Activated T-cell treated with anti-CD3 and anti-CD28 coated beads, Interleukin-2, amount 50 U/mL, for 4 hours (primary cell): ENCODE data around the gene ZFP92. TPM values are rescaled to one million over a fixed set of nuclear protein-coding genes. Genes with fewer than 3 reads are reported as not detected.

Experiments used
- ATAC-seq, 2 donors: fragments of 200-7000 bp; cut with Tn5 transposase; one replicate each; pipeline ENCODE4 v1.10.0; 2021
- DNase-seq: peaks from one replicate; pipeline ENCODE4 v3.0.0-alpha.2; 2020
- H3K27me3 Mint-ChIP-seq: one replicate; pipeline ENCODE4 v1.8.0; 2021; ENCODE audit warnings: low read depth, mixed read lengths
- H3K36me3 Mint-ChIP-seq: one replicate; pipeline ENCODE4 v1.8.0; 2022; ENCODE audit warnings: mixed read lengths; ENCODE audit not compliant: insufficient read depth
- H3K4me1 Mint-ChIP-seq: one replicate; pipeline ENCODE4 v1.8.0; 2021; ENCODE audit warnings: low read depth, mixed read lengths
- H3K4me3 Mint-ChIP-seq: one replicate; pipeline ENCODE4 v1.8.0; 2021; ENCODE audit warnings: mild to moderate bottlenecking, moderate library complexity, mixed read lengths
- H3K9me3 Mint-ChIP-seq: one replicate; pipeline ENCODE4 v1.8.0; 2021; ENCODE audit warnings: mixed read lengths
- total RNA-seq, 3 donors: library from RNA; stranded (reverse); gene quantifications; one replicate each; pipeline ENCODE4 v1.2.1, GENCODE V29; 2021

The ZFP92 gene
- total RNA-seq, 3 donors from 2014 or later = 1.1 to 1.5 (median 1.5) TPM

DNA sequence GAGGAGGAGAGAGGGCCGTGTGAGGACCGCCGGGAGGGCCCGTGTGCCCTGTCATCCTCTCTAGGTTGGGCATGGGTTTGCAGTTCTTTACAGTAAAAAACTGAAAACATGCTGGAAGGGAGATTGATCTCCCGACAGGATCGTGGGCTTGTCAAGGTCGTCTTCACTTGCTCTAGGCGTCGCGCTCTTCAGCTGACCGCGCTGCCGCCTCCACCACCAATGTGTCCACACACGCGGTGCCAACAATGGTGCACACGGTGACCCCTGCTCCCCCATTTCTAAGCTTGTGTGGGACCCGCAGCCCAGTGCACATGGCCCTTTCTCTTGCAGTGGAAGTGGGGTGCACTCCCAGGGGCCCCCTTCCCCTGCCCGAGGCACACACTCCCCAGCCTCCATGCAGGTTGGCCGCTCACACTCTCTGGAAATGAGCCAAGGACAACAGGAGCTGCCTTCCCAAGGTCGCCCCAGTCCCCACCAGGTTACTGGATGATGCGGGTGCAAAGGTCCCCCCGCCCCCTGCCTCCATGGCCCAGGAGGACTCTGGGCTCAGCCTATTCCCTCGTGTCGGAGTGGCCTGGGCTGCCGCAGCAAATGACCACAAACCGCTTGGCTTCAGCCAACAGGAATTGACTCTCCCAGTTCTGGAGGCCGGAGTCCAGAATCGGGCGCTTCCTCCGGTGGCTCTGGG, 1.7 kb upstream of the ZFP92 start:
- Mint-ChIP-seq H3K4me1 (peaks cover 9% of the 10 kb centered on the region), H3K9me3 (no peaks in the 10 kb centered on the region), H3K36me3 (no peaks in the 10 kb centered on the region), H3K27me3 (no peaks in the 10 kb centered on the region), H3K4me3 (no peak overlapping the region)
- no peak for DNase-seq
- ATAC-seq = no peak

DNA sequence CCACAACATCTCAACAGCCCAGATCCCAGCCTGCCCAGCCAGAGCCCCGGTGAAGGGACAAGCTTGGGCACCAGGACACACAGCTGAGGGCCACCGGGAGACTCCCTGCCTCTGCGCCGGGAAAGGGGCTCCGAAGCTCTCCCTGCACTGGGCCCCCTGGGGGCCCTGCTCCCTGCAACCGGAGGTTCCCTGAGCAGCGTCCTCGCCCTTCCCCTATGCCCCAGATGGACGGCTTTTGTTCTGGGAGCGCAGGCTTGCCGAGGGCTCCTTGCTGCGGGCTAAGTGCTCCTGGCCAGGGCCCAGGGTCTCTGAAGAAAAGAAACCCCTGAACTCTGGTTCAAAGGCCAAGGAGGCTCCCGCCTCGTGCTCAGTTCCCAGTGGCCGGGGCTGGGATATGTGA, 899 bp upstream of the ZFP92 start:
- DNase-seq (no peak), ATAC-seq (no peak)
- Mint-ChIP-seq H3K4me1 (peaks cover 9% of the 10 kb centered on the region), H3K27me3 (no peaks in the 10 kb centered on the region), H3K4me3 (no peak overlapping the region), H3K36me3 (no peaks in the 10 kb centered on the region), H3K9me3 (no peaks in the 10 kb centered on the region)

DNA sequence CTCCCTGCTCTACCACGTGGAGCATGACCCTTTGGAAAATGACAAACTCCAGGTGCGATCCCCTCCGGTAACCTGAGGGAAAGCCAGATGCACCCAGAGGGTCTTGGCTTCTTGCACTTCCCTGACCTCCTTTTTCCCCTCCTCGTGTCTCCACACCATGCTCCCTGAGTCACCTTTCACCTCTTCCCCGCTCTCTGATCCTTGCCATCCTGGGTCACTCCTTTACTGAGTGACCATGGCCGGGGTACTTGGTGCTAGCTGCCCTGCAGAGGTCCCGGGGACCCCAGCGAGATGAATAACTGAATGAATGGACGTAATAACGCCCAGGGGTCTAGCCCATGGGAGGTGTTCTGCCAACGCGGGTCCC, 401 bp upstream of the ZFP92 start:
- DNase-seq = no peak
- Mint-ChIP-seq H3K36me3 (no peaks in the 10 kb centered on the region), H3K4me3 (peak overlapping the region; percentile 72), H3K4me1 (peaks cover 9% of the 10 kb centered on the region), H3K9me3 (no peaks in the 10 kb centered on the region), H3K27me3 (no peaks in the 10 kb centered on the region)
- ATAC-seq = no peak

DNA sequence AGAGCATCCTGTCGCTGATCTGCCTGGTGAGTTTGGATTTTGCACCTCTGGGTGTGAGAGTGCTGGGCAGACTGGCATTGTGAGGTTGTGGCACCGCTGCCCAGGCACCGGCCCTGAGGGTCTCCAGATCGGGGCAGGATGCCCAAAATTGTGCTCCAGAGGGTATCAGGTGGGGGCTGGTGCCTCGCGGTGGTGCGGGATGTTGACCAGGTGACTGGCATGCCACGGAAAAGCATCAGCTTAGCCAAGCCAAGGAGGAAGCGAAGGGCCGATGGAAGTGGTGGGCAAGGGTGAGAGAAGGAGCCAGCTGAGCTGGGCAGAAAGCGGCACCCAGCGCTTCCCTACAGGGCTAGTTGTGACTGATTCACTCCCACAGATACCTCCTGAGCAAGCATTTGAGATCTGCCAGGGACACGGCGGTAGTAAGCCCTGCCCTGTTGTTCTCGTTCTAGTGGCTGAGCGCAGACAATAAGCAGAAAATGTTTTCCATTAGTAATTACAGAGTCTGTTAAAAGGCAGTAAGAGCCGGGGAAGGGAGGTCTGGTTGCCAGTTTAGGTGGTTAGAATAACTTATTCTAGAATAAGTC, 809 bp downstream of the ZFP92 start:
- no peak for DNase-seq
- peak overlapping the region; percentile 64 for H3K4me3 Mint-ChIP-seq
- no peaks in the 10 kb centered on the region for H3K36me3 Mint-ChIP-seq
- no peak for ATAC-seq
- H3K4me1 Mint-ChIP-seq = peaks cover 9% of the 10 kb centered on the region
- H3K27me3 Mint-ChIP-seq = no peaks in the 10 kb centered on the region
- H3K9me3 Mint-ChIP-seq = no peaks in the 10 kb centered on the region

DNA sequence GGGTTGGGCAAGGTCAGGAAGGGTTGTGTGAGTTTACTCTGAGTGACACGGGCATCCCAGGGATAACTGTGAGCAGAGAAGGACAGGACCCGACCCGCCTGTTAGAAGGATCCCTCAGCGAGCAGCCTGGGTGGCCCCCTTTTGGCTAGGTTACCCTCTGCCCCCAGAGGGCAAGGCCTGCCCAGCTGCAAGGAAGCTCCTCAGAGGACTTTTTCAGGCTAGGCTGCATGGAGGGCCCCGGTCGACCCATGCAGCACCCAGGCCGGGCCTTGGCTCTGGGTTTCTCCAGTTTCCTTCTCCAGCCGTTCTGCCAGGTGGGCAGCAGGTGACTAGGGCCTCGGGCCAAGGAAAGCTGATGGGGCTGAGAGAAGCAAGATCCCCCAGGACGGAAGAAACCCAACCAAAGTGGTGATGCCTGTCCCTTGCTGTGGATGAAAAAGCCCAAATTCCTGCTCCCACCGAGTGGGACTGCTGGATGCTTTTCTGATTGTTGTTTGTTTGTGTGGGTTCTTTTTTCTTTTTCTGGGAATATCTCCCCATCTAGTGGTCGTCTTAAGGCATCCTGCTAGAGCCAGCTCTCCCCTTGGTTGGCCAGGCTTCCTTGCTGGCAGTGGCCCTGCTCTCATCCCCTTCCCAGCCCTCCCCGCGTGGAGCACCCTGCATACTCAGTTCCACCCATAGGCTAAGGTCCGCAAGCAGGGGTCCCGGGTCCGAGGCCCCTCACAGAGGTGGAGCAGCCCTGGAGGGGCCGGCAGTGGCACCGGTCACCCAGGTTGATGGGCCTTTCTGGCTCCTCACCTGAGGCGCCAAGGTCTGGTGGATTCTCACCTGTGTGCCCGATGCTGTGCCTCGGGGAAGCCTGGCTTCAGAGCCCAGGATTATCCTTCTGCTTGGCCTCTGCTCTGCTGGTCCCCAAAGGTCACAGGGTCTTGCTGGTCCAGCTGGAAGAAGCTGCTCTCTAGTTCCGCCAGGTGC, 1.8 kb downstream of the ZFP92 start:
- Mint-ChIP-seq H3K36me3 (no peaks in the 10 kb centered on the region), H3K9me3 (no peaks in the 10 kb centered on the region), H3K4me3 (no peak overlapping the region), H3K4me1 (peaks cover 9% of the 10 kb centered on the region), H3K27me3 (no peaks in the 10 kb centered on the region)
- no peak for DNase-seq
- no peak for ATAC-seq

DNA sequence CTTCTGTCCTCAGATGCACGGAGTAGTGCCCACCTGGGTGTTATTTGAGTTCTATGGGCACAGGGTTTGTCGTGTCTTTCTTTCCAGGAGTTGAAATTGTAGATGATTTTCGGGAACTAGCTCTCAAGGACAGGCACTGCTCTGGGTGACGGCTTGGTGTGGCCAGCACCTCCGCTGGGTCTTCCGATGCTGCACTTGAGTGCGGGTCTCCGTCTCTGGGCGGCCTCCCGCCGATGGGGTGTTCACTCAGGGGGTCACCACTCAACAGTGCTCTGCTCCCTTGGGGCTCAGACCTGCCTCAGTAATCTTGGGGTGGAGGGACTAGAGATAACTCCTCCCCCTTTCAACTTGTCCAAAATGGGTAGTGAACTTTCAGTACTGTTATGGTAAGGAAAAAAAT, 2.5 kb downstream of the ZFP92 start:
- no peak overlapping the region for H3K4me3 Mint-ChIP-seq
- no peaks in the 10 kb centered on the region for H3K27me3 Mint-ChIP-seq
- no peak for DNase-seq
- no peak for ATAC-seq
- no peaks in the 10 kb centered on the region for H3K36me3 Mint-ChIP-seq
- H3K9me3 Mint-ChIP-seq = no peaks in the 10 kb centered on the region
- H3K4me1 Mint-ChIP-seq = peaks cover 9% of the 10 kb centered on the region

DNA sequence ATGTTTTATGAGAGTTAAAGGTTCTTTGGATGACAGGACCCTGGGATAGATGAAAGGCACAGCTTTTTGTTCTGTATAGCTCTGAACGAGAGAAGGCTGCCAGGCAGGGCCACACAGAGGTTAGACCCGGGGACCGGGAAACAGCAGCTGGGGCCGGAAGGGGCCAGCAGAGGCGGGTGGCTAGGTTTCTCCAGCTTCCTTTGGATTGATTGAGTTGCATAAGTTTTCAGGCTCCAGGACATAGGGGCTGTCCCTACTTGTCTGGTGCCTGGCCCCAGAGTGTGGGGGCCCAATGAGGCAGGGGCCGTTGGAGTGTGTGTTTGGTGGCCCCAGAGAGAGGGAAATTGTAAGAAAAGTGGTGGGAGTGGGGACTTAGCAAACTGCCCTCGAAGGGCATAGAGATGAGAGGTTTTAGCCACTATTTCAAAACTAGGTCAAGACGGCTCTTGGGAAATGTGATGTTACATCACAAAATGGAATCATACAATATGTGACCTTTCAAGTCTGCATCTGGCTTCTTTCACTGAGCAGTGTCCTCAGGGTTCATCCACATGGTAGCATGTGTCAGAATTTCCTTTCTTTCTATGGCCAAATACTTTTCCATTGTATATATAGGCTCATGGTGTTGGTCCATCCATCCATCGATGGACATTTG, 3.7 kb downstream of the ZFP92 start:
- H3K27me3 Mint-ChIP-seq = no peaks in the 10 kb centered on the region
- DNase-seq (no peak), ATAC-seq (no peak)
- H3K36me3 Mint-ChIP-seq = no peaks in the 10 kb centered on the region
- no peak overlapping the region for H3K4me3 Mint-ChIP-seq
- H3K4me1 Mint-ChIP-seq = peaks cover 9% of the 10 kb centered on the region
- H3K9me3 Mint-ChIP-seq = no peaks in the 10 kb centered on the region

DNA sequence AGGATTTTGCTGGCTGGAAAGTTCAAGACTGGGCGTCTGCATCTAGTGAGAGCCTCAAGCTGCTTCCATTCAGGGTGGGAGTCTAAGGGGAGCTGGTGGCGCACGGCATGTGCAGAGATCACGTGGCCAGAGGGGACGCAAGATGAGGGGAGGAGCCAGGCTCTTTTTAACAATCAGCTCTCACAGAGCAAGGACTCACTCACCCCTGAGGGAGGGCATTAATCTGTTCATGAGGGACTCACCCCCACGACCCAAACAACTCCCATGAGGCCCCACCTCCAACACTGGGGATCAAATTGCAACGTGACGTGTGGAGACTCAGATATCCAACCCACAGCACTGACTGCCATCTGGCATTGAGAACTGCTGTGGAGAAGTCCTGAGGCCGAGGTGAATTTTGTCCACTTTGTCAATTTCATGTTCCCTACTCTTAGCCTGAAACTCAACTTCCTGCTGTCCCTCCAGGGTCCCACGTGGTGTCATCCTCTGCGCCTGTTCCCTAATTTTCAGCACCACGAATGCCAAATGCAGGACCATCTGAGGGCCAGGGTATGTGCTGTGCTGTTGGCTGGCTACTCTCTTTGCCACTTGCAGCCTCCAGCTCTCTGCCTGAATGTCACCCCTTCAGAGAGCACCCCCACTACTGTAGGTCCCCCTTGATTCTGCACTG, 5.6 kb downstream of the ZFP92 start:
- DNase-seq (no peak), ATAC-seq (no peak)
- H3K4me1 Mint-ChIP-seq = peaks cover 6% of the 10 kb centered on the region
- no peak overlapping the region for H3K4me3 Mint-ChIP-seq
- no peaks in the 10 kb centered on the region for H3K27me3 Mint-ChIP-seq
- no peaks in the 10 kb centered on the region for H3K9me3 Mint-ChIP-seq
- H3K36me3 Mint-ChIP-seq = no peaks in the 10 kb centered on the region

DNA sequence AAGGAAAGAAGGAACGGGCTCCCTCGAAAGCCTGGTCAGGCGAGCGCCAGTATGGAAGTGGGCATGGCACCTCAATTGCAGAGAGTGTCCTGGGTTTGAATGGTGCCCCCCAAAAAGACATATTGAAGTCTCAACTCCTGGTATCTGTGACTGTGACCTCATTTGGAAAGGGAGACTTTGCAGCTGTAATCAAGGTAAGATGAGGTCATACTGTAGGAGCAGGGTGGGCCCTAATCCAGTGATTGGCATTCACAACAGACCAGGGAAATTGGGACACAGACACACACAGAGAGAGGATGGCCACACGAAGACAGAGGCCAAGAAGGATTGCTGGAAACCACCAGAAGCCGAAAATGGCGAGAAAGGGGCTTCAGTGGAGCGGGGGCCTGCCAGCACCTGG, 6.4 kb downstream of the ZFP92 start:
- no peaks in the 10 kb centered on the region for H3K4me1 Mint-ChIP-seq
- DNase-seq (no peak), ATAC-seq (no peak)
- H3K27me3 Mint-ChIP-seq = no peaks in the 10 kb centered on the region
- no peak overlapping the region for H3K4me3 Mint-ChIP-seq
- H3K9me3 Mint-ChIP-seq = no peaks in the 10 kb centered on the region
- no peaks in the 10 kb centered on the region for H3K36me3 Mint-ChIP-seq

DNA sequence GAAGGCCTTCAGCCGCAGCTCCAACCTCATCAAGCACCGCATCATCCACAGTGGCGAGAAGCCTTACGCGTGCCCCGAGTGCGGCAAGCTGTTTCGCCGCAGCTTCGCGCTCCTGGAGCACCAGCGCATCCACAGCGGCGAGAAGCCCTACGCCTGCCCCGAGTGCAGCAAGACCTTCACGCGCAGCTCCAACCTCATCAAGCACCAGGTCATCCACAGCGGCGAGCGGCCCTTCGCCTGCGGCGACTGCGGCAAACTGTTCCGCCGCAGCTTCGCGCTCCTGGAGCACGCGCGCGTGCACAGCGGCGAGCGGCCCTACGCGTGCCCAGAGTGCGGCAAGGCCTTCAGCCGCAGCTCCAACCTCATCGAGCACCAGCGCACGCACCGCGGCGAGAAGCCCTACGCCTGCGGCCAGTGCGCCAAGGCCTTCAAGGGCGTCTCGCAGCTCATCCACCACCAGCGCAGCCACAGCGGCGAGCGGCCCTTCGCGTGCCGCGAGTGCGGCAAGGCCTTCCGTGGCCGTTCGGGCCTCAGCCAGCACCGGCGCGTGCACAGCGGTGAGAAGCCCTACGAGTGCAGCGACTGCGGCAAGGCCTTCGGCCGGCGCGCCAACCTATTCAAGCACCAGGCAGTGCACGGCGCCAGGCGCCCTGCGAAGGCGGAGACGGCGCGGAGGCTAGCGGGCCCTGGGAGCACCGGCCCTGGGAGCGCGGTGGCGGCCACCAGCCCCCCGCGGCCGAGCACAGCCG, 9.8 kb downstream of the ZFP92 start:
- no peaks in the 10 kb centered on the region for H3K27me3 Mint-ChIP-seq
- ATAC-seq (no peak), DNase-seq (no peak)
- H3K4me3 Mint-ChIP-seq = no peak overlapping the region
- H3K4me1 Mint-ChIP-seq = no peaks in the 10 kb centered on the region
- no peaks in the 10 kb centered on the region for H3K36me3 Mint-ChIP-seq
- no peaks in the 10 kb centered on the region for H3K9me3 Mint-ChIP-seq

DNA sequence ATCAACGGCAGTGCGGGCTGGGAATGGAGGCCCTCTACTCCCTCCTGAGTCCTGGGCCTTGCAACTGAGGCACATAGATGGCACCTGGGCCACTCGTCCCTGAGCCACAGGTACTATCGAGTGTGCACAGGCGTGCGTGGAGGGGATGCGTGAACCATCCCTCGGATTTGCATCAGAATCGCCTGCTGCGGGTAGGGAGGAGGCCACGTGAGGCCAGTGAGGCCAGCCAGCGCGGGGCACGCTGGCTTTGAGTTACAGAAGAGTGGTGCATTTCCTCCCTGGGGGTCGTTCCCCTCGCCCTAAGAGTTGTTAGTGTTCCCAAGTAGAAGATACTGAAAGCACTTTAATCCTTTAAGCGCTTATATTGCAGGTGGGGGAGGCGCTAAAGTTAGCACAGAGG, 10.6 kb downstream of the ZFP92 start:
- DNase-seq = no peak
- Mint-ChIP-seq H3K4me1 (no peaks in the 10 kb centered on the region), H3K9me3 (no peaks in the 10 kb centered on the region), H3K4me3 (no peak overlapping the region), H3K36me3 (no peaks in the 10 kb centered on the region), H3K27me3 (no peaks in the 10 kb centered on the region)
- ATAC-seq = no peak

DNA sequence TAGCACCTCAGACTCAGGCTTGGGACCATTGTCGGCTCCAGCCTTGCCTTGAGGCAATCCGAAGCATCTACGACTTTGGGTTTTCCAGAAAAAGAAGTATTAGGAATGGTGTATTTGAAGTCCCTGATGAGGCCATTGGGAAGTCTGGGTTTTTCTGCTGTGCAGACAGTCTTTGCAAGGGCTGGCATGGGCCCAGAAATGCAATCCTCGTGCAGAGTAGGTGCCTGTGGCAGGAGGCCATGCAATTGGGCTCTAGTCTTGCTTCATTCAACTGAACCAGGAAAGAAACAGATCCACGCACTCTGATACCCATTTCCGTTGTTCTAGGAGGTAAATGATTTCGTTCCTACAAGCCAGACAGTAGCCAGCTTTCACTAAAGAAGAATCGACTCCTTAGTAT, 12.4 kb downstream of the ZFP92 start:
- H3K9me3 Mint-ChIP-seq = peaks cover 3% of the 10 kb centered on the region
- ATAC-seq (no peak), DNase-seq (no peak)
- H3K4me1 Mint-ChIP-seq = no peaks in the 10 kb centered on the region
- no peak overlapping the region for H3K4me3 Mint-ChIP-seq
- H3K27me3 Mint-ChIP-seq = no peaks in the 10 kb centered on the region
- peaks cover 2% of the 10 kb centered on the region for H3K36me3 Mint-ChIP-seq

DNA sequence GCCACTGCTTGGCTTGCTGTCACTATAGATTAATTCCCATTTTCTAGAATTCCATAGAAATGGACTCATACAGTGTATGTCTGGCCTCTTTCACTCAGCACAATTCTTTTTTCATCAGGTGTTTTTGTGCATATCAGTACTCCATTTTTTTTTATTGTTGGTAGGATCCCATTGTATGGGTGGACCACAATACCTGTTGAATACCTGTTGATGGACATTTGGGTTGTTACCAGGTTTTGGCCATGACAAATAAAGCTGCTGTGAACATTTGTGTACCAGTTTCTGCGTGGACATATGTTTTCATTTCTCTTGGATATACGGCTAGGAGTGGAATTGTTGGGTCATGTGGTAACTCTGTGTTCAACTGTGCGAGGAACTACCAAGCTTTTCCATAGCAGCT, 14.9 kb downstream of the ZFP92 start:
- ATAC-seq = no peak

More for the DNA sequence above, 14.9 kb downstream of the ZFP92 start:
- H3K4me3 Mint-ChIP-seq = no peak overlapping the region
- H3K27me3 Mint-ChIP-seq = no peaks in the 10 kb centered on the region
- peaks cover 2% of the 10 kb centered on the region for H3K36me3 Mint-ChIP-seq
- no peak for DNase-seq
- peaks cover 3% of the 10 kb centered on the region for H3K9me3 Mint-ChIP-seq
- no peaks in the 10 kb centered on the region for H3K4me1 Mint-ChIP-seq
